Calu3 (cell line): ENCODE data around the gene SLC8A2. TPM values are rescaled to one million over a fixed set of nuclear protein-coding genes. Genes with fewer than 3 reads are reported as not detected.

Experiments used
- BruUV-seq: library from RNA; stranded (reverse); fragments of 400-500 nt; replicated peaks from 2 replicates; lab custom pipeline; 2021; lab: Mats Ljungman, UMichigan
- CTCF ChIA-PET: fragments of 300-600 bp; sonication (Branson Sonifier 250); formaldehyde crosslinking; loops from one replicate; lab custom pipeline; 2022; ENCODE audit warnings: antibody characterized with exemption; lab: Charles Lee
- DNase-seq: peaks from one replicate; pipeline ENCODE4 v3.0.0; 2022
- H3K27ac Mint-ChIP-seq: one replicate; pipeline ENCODE4 v1.8.0; 2022; ENCODE audit warnings: mixed read lengths; ENCODE audit not compliant: unreplicated experiment
- H3K27me3 Mint-ChIP-seq: one replicate; pipeline ENCODE4 v1.8.0; 2022; ENCODE audit warnings: mixed read lengths; ENCODE audit not compliant: unreplicated experiment
- H3K36me3 Mint-ChIP-seq: one replicate; pipeline ENCODE4 v1.8.0; 2022; ENCODE audit warnings: mild to moderate bottlenecking, moderate library complexity, mixed read lengths; ENCODE audit not compliant: insufficient read depth, unreplicated experiment
- H3K4me1 Mint-ChIP-seq: one replicate; pipeline ENCODE4 v1.8.0; 2022; ENCODE audit warnings: mild to moderate bottlenecking, low read depth, mixed read lengths; ENCODE audit not compliant: unreplicated experiment
- H3K4me3 Mint-ChIP-seq: one replicate; pipeline ENCODE4 v1.8.0; 2022; ENCODE audit warnings: mild to moderate bottlenecking, low read depth, moderate library complexity, mixed read lengths; ENCODE audit not compliant: unreplicated experiment
- H3K9me3 Mint-ChIP-seq: one replicate; pipeline ENCODE4 v1.8.0; 2022; ENCODE audit warnings: low read depth, mixed read lengths; ENCODE audit not compliant: unreplicated experiment
- CTCF ChIP-seq: fragments of 200-600 bp; IDR thresholded peaks from one replicate; pipeline ENCODE4 v1.8.0; 2022; ENCODE audit warnings: antibody characterized with exemption; ENCODE audit not compliant: unreplicated experiment
- intact Hi-C: fragments of 100-400 bp; cut with micrococcal nuclease; formaldehyde crosslinking; loops from one replicate; pipeline ENCODE4 v1.10.0; 2022; ENCODE audit not compliant: unreplicated experiment
- total RNA-seq: library from RNA; stranded (reverse); gene quantifications from 2 replicates; pipeline ENCODE4 v1.2.3, GENCODE V29; 2022

Gene SLC8A2
- total RNA-seq, 1 experiment from 2014 or later, result 0.33 TPM

GRCh38 chr19:47494211-47494547, 22.5 kb upstream of the SLC8A2 start:
- no peaks in the 10 kb centered on the region for H3K4me1 Mint-ChIP-seq
- peaks cover 53% of the 10 kb centered on the region for H3K36me3 Mint-ChIP-seq
- no peaks in the 10 kb centered on the region for H3K9me3 Mint-ChIP-seq
- DNase-seq, result no peak
- H3K27me3 Mint-ChIP-seq, result no peaks in the 10 kb centered on the region
- no peak overlapping the region for H3K27ac Mint-ChIP-seq
- no peak for TF ChIP-seq CTCF
- BruUV-seq, result no TSS peak
- no peak overlapping the region for H3K4me3 Mint-ChIP-seq
- intact Hi-C loops, result no loop called here
- CTCF ChIA-PET, result interaction anchor here (0.6 kb wide), 1 partner anchor 160 kb away, joined by 3 read pairs; no protein-coding TSS in a partner anchor

- Mint-ChIP-seq H3K4me1 (no peaks in the 10 kb centered on the region), H3K36me3 (peaks cover 54% of the 10 kb centered on the region), H3K27ac (no peak overlapping the region), H3K4me3 (no peak overlapping the region), H3K9me3 (no peaks in the 10 kb centered on the region), H3K27me3 (no peaks in the 10 kb centered on the region)
- DNase-seq, result no peak
- CTCF ChIA-PET, result no interaction called here
- no TSS peak for BruUV-seq
- TF ChIP-seq CTCF, result no peak
- intact Hi-C loops, result no loop called here
Observed at GRCh38 chr19:47493378-47494210, 21.9 kb upstream of the SLC8A2 start.

GRCh38 chr19:47492571-47493377, 21.1 kb upstream of the SLC8A2 start:
- H3K27ac Mint-ChIP-seq, result no peak overlapping the region
- no peak for DNase-seq
- BruUV-seq, result no TSS peak
- intact Hi-C loops, result no loop called here
- no peaks in the 10 kb centered on the region for H3K4me1 Mint-ChIP-seq
- H3K9me3 Mint-ChIP-seq, result no peaks in the 10 kb centered on the region
- H3K36me3 Mint-ChIP-seq, result peaks cover 60% of the 10 kb centered on the region
- CTCF ChIA-PET, result interaction anchor here (0.6 kb wide), 1 partner anchor 163 kb away, joined by 3 read pairs; no protein-coding TSS in a partner anchor
- no peak for TF ChIP-seq CTCF
- H3K4me3 Mint-ChIP-seq, result no peak overlapping the region
- no peaks in the 10 kb centered on the region for H3K27me3 Mint-ChIP-seq

GRCh38 chr19:47492137-47492533, 20.4 kb upstream of the SLC8A2 start:
- Mint-ChIP-seq H3K9me3 (no peaks in the 10 kb centered on the region), H3K4me1 (no peaks in the 10 kb centered on the region), H3K36me3 (peaks cover 62% of the 10 kb centered on the region), H3K27ac (no peak overlapping the region), H3K27me3 (no peaks in the 10 kb centered on the region), H3K4me3 (no peak overlapping the region)
- no TSS peak for BruUV-seq
- CTCF ChIA-PET, result interaction anchor here (0.6 kb wide), 1 partner anchor 162 kb away, joined by 3 read pairs; no protein-coding TSS in a partner anchor
- no peak for DNase-seq
- TF ChIP-seq CTCF, result no peak
- intact Hi-C loops, result no loop called here
